Dedifferentiated amniotic fluid mesenchymal stem cell (primary cell): Measurements from ENCODE around the gene PIGL.
"Not testable (repeated sequence)": the region's sequence is repeated elsewhere in the genome, so short reads cannot be mapped to it uniquely, and the experiment has no call there.

ENCODE experiments used
- DNase-seq: peaks from one replicate; pipeline ENCODE4 v3.0.0-alpha.2; 2016; ENCODE audit errors: extremely low spot score

Gene PIGL

DNA sequence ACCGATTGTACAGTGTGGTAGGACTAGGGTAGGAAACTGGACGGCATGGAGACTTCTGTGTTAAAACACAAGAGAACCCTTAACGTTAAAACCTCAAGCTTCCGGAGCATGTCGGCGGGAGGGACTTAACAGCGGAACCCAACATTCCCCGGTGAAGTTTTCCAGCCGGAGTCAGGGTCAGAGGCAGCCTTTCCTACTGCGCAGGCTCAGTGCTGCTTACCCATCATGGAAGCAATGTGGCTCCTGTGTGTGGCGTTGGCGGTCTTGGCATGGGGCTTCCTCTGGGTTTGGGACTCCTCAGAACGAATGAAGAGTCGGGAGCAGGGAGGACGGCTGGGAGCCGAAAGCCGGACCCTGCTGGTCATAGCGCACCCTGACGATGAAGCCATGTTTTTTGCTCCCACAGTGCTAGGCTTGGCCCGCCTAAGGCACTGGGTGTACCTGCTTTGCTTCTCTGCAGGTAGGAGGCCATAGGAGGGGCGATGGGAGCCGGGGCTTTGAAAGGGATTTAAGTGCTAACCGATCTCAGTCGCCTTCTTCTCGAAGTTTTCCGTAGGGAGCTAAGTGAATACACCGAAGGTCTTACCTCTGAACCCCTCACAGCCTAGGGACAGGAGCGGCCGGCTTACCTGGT lies at the start of gene PIGL:
TSS of gene PIGL (plus strand) at position 209 of the 634 bp plus-strand sequence. CDS start at position 226, 17 bp downstream.
- peak; percentile 94 for DNase-seq

DNA sequence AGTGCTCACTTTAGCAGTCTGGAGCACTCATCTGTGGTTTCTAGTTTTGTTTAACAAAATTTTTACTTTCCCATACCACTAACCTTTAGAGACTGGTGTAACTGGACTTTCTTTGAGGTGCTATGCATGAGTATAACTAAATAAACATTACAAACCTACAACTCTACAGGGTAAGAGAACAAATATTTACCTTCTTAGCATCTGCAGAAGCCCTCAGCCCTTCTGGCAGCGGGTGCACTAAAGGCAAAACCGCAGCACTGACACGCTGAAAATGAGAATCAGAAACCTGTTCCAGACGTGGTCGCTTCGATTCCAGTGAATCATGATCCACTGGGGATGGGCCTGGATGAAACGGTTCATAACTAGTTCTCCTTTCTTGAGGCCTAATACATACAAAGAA lies 45.4 kb upstream of the PIGL start:
- no peak for DNase-seq

DNA sequence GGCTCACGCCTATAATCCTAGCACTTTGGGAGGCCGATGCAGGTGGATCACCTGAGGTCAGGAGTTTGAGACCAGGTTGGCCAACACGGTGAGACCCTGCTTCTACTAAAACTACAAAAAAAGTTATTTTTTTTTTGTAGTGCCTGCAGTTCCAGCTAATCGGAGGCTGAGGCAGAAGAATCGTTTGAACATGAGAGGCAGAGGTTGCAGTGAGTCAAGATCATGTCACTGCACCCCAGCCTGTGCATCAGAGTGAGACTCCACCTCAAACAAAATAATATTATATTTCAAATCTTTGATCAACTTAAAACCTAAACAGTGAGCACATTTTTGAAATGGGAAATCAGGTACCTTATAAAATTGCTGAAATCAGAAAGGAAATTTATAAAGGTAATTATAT lies 38.2 kb upstream of the PIGL start:
- no peak for DNase-seq

DNA sequence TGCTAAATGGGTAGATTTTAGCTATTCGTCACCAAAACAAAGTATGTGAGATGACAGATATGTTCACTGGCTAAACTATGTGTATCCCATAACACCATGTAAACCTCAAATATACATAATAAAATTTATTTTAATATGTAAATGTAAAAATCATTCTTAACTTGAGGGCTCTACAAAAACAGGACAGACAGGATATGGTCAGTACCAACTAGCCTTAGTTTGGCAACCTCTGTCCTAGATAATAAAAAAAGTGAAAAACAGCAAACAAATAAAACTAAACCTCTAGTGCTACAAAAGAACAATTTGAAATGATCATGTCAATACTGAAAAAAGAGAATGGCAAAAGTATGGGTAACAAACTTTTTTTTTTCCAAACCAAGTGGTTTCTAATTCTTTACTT lies 35.4 kb upstream of the PIGL start:
- no peak for DNase-seq

DNA sequence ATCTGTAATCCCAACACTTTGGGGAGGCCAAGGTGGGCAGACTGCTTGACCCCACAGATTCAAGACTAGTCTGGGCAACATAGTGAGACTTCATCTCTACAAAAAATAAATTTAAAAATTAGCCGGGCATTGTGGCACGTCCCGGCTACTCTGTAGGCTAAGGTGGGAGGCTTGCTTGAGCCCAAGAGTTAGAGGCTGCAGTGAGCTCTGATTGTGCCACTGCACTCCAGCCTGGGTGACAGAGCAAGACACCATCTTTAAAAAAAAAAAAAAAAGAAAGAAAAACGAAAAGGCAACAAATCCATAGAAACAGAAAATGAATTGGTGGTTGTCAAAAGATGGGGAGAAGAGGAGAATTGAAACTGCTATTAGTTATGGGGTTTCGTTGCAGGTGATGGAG lies 29.4 kb upstream of the PIGL start:
- DNase-seq: no peak

DNA sequence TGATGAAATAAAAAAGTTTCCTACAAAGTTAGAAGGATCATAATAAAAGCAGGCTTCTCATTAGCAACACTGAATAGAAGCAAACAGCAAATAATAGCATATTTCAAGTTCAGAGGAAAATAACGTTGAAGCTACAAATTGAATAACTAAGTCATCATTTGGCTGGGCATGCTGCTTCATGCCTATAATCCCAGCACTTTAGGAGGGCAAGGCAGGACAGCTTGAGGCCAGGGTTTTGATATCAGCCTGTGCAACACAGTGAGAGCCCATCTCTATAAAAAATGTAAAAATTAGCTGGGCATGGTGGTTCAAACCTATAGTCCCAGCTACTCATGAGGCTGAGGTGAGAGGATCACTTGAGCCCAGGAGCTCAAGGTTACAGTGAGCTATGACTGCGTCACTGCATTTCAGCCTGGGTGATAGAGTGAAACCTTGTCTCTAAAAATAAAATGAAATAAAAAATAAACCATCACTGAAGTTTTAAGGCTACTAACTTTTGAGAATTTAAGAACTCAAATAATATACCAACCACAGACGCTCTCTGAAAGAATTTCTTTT lies 27.1 kb upstream of the PIGL start:
- DNase-seq: no peak

DNA sequence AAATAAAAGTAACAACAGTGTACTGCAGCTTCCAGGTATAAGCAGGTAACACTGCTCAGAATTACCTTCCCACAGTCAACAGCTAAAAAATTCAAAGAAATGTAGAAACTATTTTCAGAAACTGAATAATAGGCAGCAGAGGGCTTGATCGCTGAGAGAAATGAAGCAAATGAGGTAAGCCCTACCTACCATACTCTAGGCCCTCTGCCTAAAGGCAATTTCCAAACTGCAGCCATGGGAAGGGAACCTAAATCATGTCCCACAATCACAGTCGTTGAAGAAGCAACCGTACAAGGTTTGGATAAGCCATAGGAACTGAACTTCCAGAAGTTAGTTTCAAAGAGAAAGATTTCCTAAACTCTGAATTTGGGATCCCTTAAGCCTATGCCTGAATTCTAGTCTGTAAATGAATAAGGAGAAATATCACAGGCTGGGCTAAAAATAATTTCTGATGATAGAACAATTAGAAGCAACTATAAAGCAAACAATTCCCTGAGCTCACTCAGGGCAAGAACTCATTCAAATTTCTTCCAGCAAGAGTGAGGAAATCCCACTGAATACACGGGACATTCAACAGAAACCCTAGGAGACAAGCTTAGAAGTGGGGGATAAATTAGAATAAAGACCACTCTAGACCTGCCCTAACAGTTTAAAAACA lies 26.2 kb upstream of the PIGL start:
- DNase-seq: no peak

DNA sequence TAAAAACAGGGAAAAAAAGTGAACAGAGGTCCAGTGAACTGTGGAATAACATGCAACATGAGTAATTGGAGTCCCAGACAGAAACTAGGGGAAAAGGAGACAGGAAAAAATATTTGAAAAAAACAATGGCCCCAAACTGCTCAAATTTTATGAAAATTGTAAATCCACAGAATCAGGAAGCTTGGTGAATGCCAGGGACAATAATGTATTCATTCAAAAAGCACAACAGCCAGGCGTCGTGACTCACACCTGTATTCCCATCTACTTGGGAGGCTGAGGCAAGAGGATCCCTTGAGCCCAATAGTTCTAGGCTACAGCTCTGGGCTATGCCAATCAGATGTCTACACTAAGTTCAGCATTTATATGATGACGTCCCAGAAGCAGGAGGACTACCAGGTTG lies 25.4 kb upstream of the PIGL start:
- DNase-seq: no peak

DNA sequence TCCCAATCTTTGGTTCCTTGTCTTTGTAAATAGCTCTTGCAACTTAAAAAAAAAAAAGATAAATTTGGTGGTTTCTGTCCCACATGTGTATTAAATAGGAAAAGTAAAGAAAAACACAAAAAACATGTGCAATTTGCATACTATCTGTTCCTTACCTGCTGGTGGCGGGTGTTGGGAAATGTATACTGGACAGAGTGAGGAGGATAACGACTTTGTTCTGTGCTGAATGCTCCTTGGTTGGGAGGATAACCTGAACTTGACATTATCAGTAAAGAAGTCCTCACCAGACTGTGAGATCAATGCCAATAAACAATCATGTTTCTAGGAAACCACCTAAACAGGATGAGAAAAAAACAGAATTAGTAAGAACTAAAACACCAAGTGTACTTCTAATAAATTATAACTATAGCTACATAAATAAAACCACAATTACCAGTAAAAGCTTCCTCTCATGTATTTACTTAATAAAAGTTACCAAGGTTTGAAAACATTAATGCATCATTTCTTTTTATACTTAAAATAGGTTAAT lies 22.6 kb upstream of the PIGL start:
- not testable (repeated sequence) for DNase-seq

DNA sequence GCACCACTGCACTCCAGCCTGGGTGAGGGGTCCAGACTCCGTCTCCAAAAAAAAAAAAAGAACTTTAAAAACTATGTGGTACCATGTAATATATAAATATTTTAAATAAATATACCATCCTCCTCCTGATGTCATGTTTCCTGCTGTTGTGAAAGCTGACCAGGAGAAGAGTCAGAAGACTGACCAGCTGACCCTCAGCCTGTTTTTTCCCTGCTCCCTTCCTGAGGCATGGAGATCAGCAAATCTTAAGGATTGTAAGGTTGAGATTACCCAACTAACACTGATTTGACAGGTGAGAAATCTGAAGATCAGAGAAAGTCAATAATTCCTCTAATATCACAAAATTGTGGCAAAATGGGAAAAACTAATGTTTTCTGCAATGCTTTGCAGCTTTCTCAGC lies 19.7 kb upstream of the PIGL start:
- DNase-seq: no peak

DNA sequence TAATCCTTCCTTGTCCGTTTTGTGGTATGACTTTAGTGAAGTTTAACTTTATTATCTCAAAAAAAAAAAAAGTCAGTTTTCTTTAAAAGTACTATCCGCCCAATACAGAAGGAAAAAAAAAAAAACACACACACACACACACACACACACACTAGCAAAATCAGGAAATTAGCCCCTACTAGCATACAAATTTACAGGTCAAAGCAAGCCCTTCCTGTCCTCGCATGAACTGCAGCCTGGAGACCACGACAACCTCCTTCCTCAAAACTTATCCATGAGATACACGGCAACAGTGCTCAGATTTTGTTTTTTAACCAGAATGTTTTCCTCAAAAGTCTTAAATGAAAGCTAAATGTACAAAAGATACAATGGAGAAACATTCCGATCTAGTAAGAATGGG lies 17.9 kb upstream of the PIGL start:
- no peak for DNase-seq

DNA sequence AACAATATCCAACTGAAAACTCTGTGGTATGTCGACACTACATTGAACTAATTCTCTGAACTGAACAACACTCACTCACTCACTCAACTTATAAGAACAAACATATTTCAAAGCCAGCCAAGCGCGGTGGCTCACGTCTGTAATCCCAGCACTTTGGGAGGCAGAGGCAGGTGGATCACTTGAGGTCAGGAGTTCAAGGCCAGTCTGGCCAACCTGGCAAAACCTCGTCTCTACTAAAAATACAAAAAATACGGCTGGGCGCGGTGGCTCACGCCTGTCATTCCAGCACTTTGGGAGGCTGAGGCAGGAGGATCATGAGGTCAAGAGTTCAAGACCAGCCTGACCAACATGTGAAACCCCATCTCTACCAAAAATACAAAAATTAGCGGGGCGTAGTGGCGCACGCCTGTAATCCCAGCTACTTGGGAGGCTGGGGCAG lies 15.3 kb upstream of the PIGL start:
- DNase-seq: not testable (repeated sequence)

DNA sequence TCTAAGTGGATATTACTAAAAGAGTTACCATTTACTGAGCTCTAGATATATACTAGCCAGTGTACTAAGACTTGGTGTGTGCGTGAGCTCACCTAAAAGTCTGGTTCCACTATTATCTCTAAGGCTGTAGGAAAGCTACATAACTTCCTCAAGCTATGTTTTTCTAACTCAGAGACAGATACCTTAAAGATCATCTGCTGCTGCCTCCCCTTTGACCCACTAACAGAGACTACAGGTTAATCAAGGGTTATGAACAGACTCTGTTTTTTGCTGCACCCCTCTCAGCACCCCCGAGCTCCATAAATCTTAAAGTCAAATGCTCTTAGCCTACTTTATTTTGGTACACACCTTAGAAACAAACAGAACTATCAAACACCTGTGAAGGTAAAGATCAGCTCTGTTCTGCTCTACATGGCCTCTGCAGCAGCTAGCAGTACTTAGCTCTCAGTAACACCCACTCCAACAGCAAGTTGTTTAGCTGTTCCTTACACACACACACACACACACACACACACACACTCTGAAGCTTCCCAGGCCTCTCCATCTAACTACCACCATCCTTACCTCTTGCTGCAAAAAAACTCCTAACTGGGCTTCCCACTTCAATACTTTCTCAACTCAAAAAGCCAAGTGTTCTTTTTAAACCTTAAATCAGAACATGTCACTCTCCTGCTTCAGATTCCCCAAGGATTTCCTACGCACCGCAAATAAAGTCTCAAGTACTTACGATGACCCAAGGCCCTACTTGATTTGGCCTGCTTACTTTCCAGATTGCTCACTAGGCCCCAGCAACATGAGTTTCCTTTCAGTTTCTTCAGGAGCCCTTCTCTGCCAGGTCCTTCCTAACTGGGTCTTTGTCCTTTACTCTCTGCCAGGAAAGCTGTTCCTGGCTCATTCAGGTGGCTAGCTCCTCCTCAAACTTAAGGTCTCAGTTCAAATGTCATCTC lies 14.2 kb upstream of the PIGL start:
- not testable (repeated sequence) for DNase-seq

DNA sequence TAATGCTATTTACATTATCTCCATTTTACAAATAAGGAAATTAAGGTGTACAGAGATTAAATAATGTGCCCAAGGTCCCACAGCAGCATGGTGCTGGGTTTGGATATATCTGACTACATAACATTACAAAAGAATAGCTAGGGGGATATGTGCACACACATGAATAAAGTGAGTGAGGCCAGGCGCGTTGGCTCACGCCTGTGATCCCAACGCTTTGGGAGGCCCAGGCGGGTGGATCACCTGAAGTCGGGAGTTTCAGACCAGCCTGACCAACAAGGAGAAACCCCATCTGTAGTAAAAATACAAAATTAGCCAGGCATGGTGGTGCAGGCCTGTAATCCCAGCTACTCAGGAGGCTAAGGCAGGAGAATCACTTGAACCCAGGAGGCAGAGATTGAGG lies 12.2 kb upstream of the PIGL start:
- DNase-seq: not testable (repeated sequence)

DNA sequence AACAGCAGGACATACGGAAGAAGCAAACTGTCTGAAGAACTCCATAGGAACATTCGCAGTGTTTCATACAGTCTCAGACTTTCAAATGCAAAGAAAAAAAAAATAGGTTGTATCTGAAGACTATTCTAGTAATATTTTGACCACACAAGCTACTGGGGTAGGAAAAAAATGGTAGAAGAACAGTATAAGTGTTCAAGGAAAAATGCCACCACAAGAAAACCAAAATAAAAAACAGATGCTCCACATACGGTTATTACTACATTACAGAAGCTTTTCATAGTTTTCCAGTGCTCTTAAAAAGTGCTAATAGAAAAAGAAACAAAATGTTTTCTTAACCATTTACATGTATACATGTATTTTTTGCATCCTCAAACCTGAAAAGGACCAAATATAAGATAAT lies 5.4 kb upstream of the PIGL start:
- no peak for DNase-seq

DNA sequence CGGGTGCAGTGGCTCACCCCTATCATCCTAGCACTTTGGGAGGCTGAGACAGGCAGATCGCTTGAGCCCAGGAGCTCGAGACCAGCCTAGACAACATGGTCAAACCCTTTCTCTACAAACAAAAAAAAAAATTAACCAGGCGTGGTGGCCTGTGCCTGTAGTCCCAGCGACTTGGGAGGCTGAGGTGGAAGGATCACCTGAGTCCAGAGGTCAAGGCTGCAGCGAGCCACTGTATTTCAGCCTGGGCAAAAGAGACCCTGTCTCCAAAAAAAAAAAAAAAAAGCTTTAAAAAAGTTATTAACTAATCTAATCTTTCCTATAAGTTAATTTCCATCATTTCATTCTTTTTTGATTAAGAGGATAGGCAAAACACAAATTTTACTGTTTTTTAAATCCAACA lies 4.2 kb upstream of the PIGL start:
- DNase-seq: no peak

DNA sequence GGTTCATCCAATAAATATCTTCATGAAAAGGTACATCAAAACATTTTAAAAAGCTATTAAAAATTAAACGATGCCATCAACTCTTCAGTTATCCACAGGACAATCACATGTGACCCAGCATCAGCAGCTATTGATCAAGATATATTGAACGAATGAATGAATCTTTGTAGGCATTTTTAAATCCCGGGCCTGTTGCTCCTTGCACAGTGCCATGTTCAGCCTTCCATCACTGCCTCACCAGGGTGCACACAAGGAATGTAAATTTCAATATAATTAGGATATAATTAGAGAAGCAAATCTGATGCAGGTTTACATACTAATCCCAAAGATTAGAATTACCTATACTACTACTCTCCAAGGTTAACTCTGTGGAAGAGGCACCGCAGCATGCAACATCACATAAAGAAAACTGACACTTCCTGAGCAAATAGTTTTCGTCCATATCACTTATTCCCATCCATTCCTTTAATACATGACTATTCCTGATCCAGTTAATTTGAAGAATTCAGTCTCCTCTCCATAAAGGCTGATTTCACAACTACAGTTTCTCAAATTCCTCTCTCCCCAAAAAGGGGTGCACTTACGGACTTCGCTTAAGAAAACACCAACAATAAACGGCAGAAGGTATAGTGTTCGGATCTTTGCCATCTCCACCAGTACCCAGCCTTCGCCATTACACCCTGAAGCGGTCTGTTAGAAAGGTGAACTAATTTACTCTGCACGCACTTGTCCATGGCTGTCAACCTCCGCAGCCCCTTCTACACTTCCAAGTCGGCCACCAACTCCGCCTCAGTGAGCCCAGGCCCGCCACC lies 2.6 kb upstream of the PIGL start:
- DNase-seq: no peak

DNA sequence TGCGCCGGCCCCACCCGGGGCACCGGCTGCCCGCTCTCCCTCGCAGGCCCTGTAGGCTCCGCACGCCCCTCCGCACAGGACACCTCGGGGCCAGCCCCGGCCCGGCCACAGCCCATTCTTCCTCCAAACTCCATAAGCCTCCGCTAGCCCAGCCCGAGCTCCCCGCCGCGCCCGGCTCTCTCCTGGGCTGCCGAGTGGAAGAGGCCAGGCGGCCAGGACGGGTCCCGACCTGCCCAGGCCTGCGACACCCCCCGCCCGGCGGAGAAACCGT lies 2.1 kb upstream of the PIGL start:
- DNase-seq: no peak

DNA sequence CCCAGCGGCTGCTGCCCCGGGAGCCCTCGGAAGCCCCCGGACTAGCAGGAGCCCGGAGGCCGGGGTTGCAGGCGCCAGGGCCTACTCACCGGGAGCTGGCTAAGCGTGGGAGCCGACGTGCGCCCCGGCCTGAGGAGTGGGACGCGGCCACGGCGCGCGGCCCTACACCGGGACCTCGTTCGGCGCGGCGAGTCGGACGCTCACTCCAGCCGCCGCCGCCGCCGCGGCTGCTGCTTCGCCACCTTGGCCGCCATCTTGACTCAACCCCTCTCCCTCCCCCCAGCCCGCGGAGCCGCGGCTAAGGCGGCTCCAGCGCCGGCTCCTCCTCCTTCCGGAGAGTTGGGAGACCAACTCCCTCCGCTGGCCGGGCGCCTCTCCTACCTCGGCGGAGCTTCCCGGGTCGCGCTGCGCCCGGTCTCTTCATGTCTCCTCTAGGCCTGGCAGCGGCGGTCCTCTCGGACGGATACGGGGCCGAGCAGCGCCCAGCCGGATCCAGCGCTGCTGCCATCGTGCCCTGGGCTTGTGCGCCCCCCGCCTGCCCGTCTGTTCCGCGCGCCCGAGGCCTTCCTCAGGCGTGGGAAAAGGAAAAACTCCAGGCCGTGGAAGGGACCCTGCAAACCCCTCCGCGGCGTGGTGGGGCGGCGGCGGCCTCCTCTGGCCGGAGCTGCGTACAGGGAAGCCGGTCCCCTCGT lies 1.6 kb upstream of the PIGL start, which contains the start of gene NCOR1:
TSS of gene NCOR1 (minus strand) at position 262 of the 692 bp plus-strand sequence. CDS start 20,965 bp downstream, outside the sequence.
- DNase-seq: peak; percentile 92

DNA sequence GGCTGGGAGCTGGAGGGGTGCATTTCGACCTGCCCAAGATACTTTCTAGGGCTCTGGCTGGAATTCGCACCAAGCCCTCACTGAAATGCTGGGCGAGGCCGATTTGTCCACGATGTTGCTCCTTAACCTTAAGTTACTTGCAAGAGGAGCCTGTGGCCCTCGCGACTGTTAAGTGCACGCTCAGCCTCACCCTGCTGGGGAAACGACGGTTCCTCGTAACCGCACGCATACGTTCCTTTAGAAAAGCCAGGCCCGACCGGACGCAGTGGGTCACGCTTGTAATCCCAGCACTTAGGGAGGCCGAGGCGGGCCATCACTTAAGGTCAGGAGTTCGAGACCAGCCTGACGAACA lies 1.1 kb upstream of the PIGL start:
- DNase-seq: no peak
